Measurements from ENCODE around the gene TMEFF1.

Gene TMEFF1

DNA sequence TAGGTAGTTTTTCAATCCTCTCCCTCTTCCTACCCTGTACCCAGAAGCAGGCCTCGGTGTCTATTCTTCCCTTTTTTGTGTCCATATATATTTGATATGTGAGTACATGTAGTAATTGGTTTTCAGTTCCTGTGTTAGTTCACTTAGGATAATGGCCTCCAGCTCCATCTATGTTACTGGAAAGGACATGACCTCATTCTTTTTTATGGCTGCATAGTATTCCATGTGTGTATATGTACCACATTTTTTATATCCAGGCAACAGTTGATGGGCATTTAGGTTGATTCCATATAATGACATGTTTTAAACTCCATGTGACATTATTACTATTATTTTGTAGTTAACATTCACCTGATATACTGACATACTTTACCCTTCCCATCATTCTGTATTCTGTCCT is 154.0 kb downstream of the TMEFF1 start:
- H3K4me3 ChIP-seq (ENCODE audit: low read depth, low read length), result no peak overlapping the region
- DNase-seq (ENCODE audit: low read depth), result no peak
- TF ChIP-seq, protein P1, sequence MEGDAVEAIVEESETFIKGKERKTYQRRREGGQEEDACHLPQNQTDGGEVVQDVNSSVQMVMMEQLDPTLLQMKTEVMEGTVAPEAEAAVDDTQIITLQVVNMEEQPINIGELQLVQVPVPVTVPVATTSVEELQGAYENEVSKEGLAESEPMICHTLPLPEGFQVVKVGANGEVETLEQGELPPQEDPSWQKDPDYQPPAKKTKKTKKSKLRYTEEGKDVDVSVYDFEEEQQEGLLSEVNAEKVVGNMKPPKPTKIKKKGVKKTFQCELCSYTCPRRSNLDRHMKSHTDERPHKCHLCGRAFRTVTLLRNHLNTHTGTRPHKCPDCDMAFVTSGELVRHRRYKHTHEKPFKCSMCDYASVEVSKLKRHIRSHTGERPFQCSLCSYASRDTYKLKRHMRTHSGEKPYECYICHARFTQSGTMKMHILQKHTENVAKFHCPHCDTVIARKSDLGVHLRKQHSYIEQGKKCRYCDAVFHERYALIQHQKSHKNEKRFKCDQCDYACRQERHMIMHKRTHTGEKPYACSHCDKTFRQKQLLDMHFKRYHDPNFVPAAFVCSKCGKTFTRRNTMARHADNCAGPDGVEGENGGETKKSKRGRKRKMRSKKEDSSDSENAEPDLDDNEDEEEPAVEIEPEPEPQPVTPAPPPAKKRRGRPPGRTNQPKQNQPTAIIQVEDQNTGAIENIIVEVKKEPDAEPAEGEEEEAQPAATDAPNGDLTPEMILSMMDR (IDR thresholded peaks at IDR 0.05; ENCODE audit: control insufficient read depth, extremely low read depth, insufficient read depth), result no peak
